DND-41 (cell line): ENCODE data around the gene C19orf33.

ENCODE experiments used
- ATAC-seq: fragments of 200-7000 bp; cut with Tn5 transposase; 3 replicates; pipeline ENCODE4 v1.9.1; 2021; ENCODE audit warnings: low read depth; ENCODE audit not compliant: insufficient read depth
- DNase-seq: peaks from one replicate; pipeline ENCODE4 v3.0.0-alpha.2; 2020
- H2AFZ ChIP-seq: 2 replicates; pipeline ENCODE4 v1.6.0; 2012; ENCODE audit warnings: low read depth, low read length
- H3K27ac ChIP-seq: 2 replicates; pipeline ENCODE4 v1.5.1; 2012; ENCODE audit warnings: low read length, inconsistent platforms
- H3K27me3 ChIP-seq: fragments of 200-600 bp; sonication (generic); 2 replicates; pipeline ENCODE4 v1.6.0; 2012; ENCODE audit warnings: low read length, mild to moderate bottlenecking, inconsistent platforms; ENCODE audit not compliant: insufficient read depth, poor library complexity
- H3K36me3 ChIP-seq: 2 replicates; pipeline ENCODE4 v1.5.1; 2012; ENCODE audit warnings: low read length, inconsistent platforms; ENCODE audit not compliant: insufficient read depth
- H3K4me1 ChIP-seq: 2 replicates; pipeline ENCODE4 v1.5.1; 2012; ENCODE audit warnings: mild to moderate bottlenecking, low read length; ENCODE audit not compliant: insufficient read depth
- H3K4me2 ChIP-seq: 2 replicates; pipeline ENCODE4 v1.6.0; 2012; ENCODE audit warnings: mild to moderate bottlenecking, moderate library complexity, low read length, inconsistent platforms; ENCODE audit not compliant: insufficient read depth
- H3K4me3 ChIP-seq, 2 experiments: fragments of 200-600 bp in 1 of 2; shearing (Covaris generic) in 1 of 2; 2 replicates each; pipeline ENCODE4 v1.5.1; 2012 to 2016; ENCODE audit warnings: inconsistent platforms in 2 of 2, low read length in 2 of 2, mild to moderate bottlenecking in 2 of 2, low read depth in 1 of 2, moderate library complexity in 1 of 2
- H3K79me2 ChIP-seq: 2 replicates; pipeline ENCODE4 v1.6.0; 2012; ENCODE audit warnings: low read length, inconsistent platforms; ENCODE audit not compliant: insufficient read depth
- H3K9ac ChIP-seq: 2 replicates; pipeline ENCODE4 v1.6.0; 2012; ENCODE audit warnings: low read depth, mild to moderate bottlenecking, inconsistent platforms, low read length, moderate library complexity
- H3K9me3 ChIP-seq: 2 replicates; pipeline ENCODE4 v1.5.1; 2012; ENCODE audit warnings: low read length, moderate library complexity, mild to moderate bottlenecking, inconsistent platforms; ENCODE audit not compliant: insufficient read depth, severe bottlenecking
- H4K20me1 ChIP-seq: 2 replicates; pipeline ENCODE4 v1.6.0; 2012; ENCODE audit warnings: low read length; ENCODE audit not compliant: insufficient read depth
- CTCF ChIP-seq: IDR thresholded peaks from 2 replicates; pipeline ENCODE4 v1.5.1; 2012; ENCODE audit warnings: borderline replicate concordance, low read length, moderate library complexity, mild to moderate bottlenecking; ENCODE audit not compliant: poor library complexity, severe bottlenecking; ENCODE audit errors: extremely low read depth
- EZH2 ChIP-seq: IDR thresholded peaks from 3 replicates; pipeline ENCODE4 v1.6.1; 2012; ENCODE audit warnings: borderline replicate concordance, low read depth, mild to moderate bottlenecking, moderate library complexity, low read length, inconsistent platforms; ENCODE audit not compliant: severe bottlenecking

Gene C19orf33

GRCh38 chr19:38276942-38277517 is 27.0 kb upstream of the C19orf33 start:
- H3K4me3 ChIP-seq, result no peak overlapping the region
- no peak overlapping the region for H3K27ac ChIP-seq
- no peak overlapping the region for H2AFZ ChIP-seq
- no peaks in the 10 kb centered on the region for H3K36me3 ChIP-seq
- H3K9ac ChIP-seq, result no peak overlapping the region
- H3K4me2 ChIP-seq, result no peak overlapping the region
- no peaks in the 10 kb centered on the region for H3K9me3 ChIP-seq
- TF ChIP-seq CTCF (no peak), EZH2 (no peak)
- ATAC-seq, result no peak
- DNase-seq, result no peak
- H3K27me3 ChIP-seq, result no peaks in the 10 kb centered on the region
- no peaks in the 10 kb centered on the region for H4K20me1 ChIP-seq
- H3K4me1 ChIP-seq, result no peaks in the 10 kb centered on the region
- H3K79me2 ChIP-seq, result no peaks in the 10 kb centered on the region

- H3K36me3 ChIP-seq, result no peaks in the 10 kb centered on the region
- no peaks in the 10 kb centered on the region for H3K27me3 ChIP-seq
- TF ChIP-seq CTCF (no peak), EZH2 (no peak)
- H4K20me1 ChIP-seq, result no peaks in the 10 kb centered on the region
- H3K9me3 ChIP-seq, result no peaks in the 10 kb centered on the region
- no peak overlapping the region for H2AFZ ChIP-seq
- no peak for DNase-seq
- no peak overlapping the region for H3K9ac ChIP-seq
- H3K79me2 ChIP-seq, result no peaks in the 10 kb centered on the region
- H3K4me3 ChIP-seq, result no peak overlapping the region
- H3K4me1 ChIP-seq, result no peaks in the 10 kb centered on the region
- H3K27ac ChIP-seq, result no peak overlapping the region
- no peak for ATAC-seq
- no peak overlapping the region for H3K4me2 ChIP-seq
Measured at GRCh38 chr19:38277549-38277948, 26.5 kb upstream of the C19orf33 start.

- no peaks in the 10 kb centered on the region for H3K4me1 ChIP-seq
- H3K79me2 ChIP-seq, result no peaks in the 10 kb centered on the region
- no peak overlapping the region for H3K4me2 ChIP-seq
- no peak overlapping the region for H3K9ac ChIP-seq
- no peak overlapping the region for H3K27ac ChIP-seq
- H4K20me1 ChIP-seq, result no peaks in the 10 kb centered on the region
- no peak for TF ChIP-seq CTCF
- TF ChIP-seq EZH2, result no peak
- DNase-seq (no peak), ATAC-seq (no peak)
- H3K4me3 ChIP-seq, result no peak overlapping the region
- no peaks in the 10 kb centered on the region for H3K9me3 ChIP-seq
- no peaks in the 10 kb centered on the region for H3K36me3 ChIP-seq
- H3K27me3 ChIP-seq, result no peaks in the 10 kb centered on the region
- H2AFZ ChIP-seq, result no peak overlapping the region
Measured at GRCh38 chr19:38277969-38278680, 25.9 kb upstream of the C19orf33 start.
